GM12892 (cell line): ENCODE data around the gene TMEFF1.

ENCODE experiments used
- POLR2A ChIP-seq: IDR thresholded peaks from 2 replicates; pipeline ENCODE4 v1.6.1; 2011; ENCODE audit warnings: low read depth, low read length, control low read depth
- POLR2AphosphoS5 ChIP-seq: IDR thresholded peaks from 2 replicates; pipeline ENCODE4 v1.6.1; 2011; ENCODE audit warnings: low read depth, low read length, control low read depth
- TAF1 ChIP-seq: IDR thresholded peaks from 2 replicates; pipeline ENCODE4 v1.6.1; 2011; ENCODE audit warnings: low read depth, mild to moderate bottlenecking, control low read depth, low read length, borderline replicate concordance

- TF ChIP-seq POLR2A (no peak), POLR2AphosphoS5 (no peak), TAF1 (no peak)
These were observed 61.5 kb downstream of the TMEFF1 start for GRCh38 chr9:100534401-100534800.
